H1 (cell line): ENCODE data around the gene BCAS1. TPM values are rescaled to one million over a fixed set of nuclear protein-coding genes. Genes with fewer than 3 reads are reported as not detected.

ENCODE experiments used
- CTCF ChIA-PET: fragments of 300-600 bp; sonication (Branson Sonifier 250); formaldehyde crosslinking; loops from one replicate; lab custom pipeline; 2021; ENCODE audit not compliant: partially characterized antibody; lab: Charles Lee
- POLR2A ChIA-PET: fragments of 300-600 bp; sonication (Branson Sonifier 250); formaldehyde crosslinking; loops from one replicate; lab custom pipeline; 2021; ENCODE audit warnings: inconsistent platforms; ENCODE audit not compliant: partially characterized antibody; lab: Charles Lee
- DNase-seq, 2 experiments: peaks; one replicate each; pipeline versions ENCODE4 v3.0.0 to v3.0.0-alpha.2; 2010 to 2022; ENCODE audit warnings: low spot score in 2 of 2, low read depth in 1 of 2, mixed read lengths in 1 of 2
- FAIRE-seq: peaks from 2 replicates; lab custom pipeline; 2011; peaks lifted over from hg19 to GRCh38; lab: Jason Lieb, UNC
- H2AFZ ChIP-seq: 2 replicates; pipeline ENCODE4 v1.8.1; 2012; ENCODE audit warnings: low read length, inconsistent platforms
- H2AK5ac ChIP-seq: 2 replicates; pipeline ENCODE4 v1.6.1; 2013; ENCODE audit warnings: low read depth, low read length
- H2BK120ac ChIP-seq: replicated peaks from 2 replicates; pipeline ENCODE3; 2013; ENCODE audit warnings: low read depth, low read length, inconsistent platforms
- H2BK12ac ChIP-seq: 2 replicates; pipeline ENCODE4 v1.6.1; 2013; ENCODE audit warnings: low read depth, low read length
- H2BK15ac ChIP-seq: 2 replicates; pipeline ENCODE4 v1.6.1; 2013; ENCODE audit warnings: low read length
- H2BK20ac ChIP-seq: 2 replicates; pipeline ENCODE4 v1.6.1; 2013; ENCODE audit warnings: low read length
- H2BK5ac ChIP-seq: 2 replicates; pipeline ENCODE4 v1.6.1; 2013; ENCODE audit warnings: low read depth, low read length
- H3K14ac ChIP-seq: 2 replicates; pipeline ENCODE4 v1.6.1; 2013; ENCODE audit warnings: inconsistent platforms; ENCODE audit not compliant: insufficient read length
- H3K18ac ChIP-seq: 2 replicates; pipeline ENCODE4 v1.6.1; 2013; ENCODE audit warnings: low read length; ENCODE audit errors: extremely low read depth
- H3K23ac ChIP-seq: 2 replicates; pipeline ENCODE4 v1.6.1; 2013; ENCODE audit warnings: inconsistent platforms; ENCODE audit not compliant: insufficient read length
- H3K23me2 ChIP-seq: 2 replicates; pipeline ENCODE4 v1.6.1; 2013; ENCODE audit warnings: low read depth, low read length
- H3K27ac ChIP-seq: 2 replicates; pipeline ENCODE4 v1.6.1; 2011; ENCODE audit warnings: low read depth, low read length, inconsistent platforms
- H3K27me3 ChIP-seq, 4 experiments: replicated peaks in 1 of 4; 1 replicate in 1 of 4; 2 replicates in 3 of 4; pipeline versions ENCODE4 v1.6.1 to v1.8.1; 2011 to 2013; ENCODE audit warnings: low read length in 3 of 4, mild to moderate bottlenecking in 3 of 4, inconsistent platforms in 2 of 4, mixed read lengths in 2 of 4, moderate library complexity in 1 of 4; ENCODE audit not compliant: control insufficient read depth in 3 of 4, insufficient read depth in 3 of 4; ENCODE audit errors: extremely low read depth in 1 of 4
- H3K36me3 ChIP-seq, 4 experiments: 2 replicates each; pipeline versions ENCODE4 v1.6.1 to v1.8.1; 2011 to 2013; ENCODE audit warnings: mild to moderate bottlenecking in 4 of 4, low read length in 3 of 4, moderate library complexity in 2 of 4, control low read depth in 1 of 4, inconsistent platforms in 1 of 4; ENCODE audit not compliant: insufficient read depth in 4 of 4, control insufficient read depth in 2 of 4
- H3K4ac ChIP-seq: replicated peaks from 2 replicates; pipeline ENCODE3; 2013; ENCODE audit warnings: low read length, low read depth, mixed read lengths, inconsistent platforms; ENCODE audit not compliant: insufficient read length
- H3K4me1 ChIP-seq, 4 experiments: replicated peaks in 1 of 4; 1 replicate in 1 of 4; 2 replicates in 3 of 4; pipeline versions ENCODE4 v1.6.1 to v1.8.1; 2011 to 2013; ENCODE audit warnings: low read length in 3 of 4, inconsistent platforms in 2 of 4, mixed read lengths in 1 of 4; ENCODE audit not compliant: insufficient read depth in 4 of 4, control insufficient read depth in 3 of 4
- H3K4me2 ChIP-seq, 2 experiments: 2 replicates each; pipeline versions ENCODE4 v1.6.1 to v1.8.1; 2011 to 2013; ENCODE audit warnings: low read depth in 2 of 2, low read length in 2 of 2, control low read depth in 1 of 2, inconsistent platforms in 1 of 2, mild to moderate bottlenecking in 1 of 2; ENCODE audit not compliant: insufficient read depth in 1 of 2
- H3K4me3 ChIP-seq, 4 experiments: fragments of 200-600, 300-600 bp in 1 of 4; sonication (generic), shearing (Covaris generic), sonication (Bioruptor Twin) in 1 of 4; 2 replicates each; pipeline versions ENCODE4 v1.5.1 to v1.8.1; 2011 to 2016; ENCODE audit warnings: low read length in 4 of 4, low read depth in 3 of 4, control low read depth in 2 of 4, inconsistent platforms in 2 of 4, mild to moderate bottlenecking in 2 of 4, mixed read lengths in 1 of 4, moderate library complexity in 1 of 4; ENCODE audit not compliant: insufficient read depth in 2 of 4; ENCODE audit errors: extremely low read depth in 1 of 4
- H3K56ac ChIP-seq: replicated peaks from 2 replicates; pipeline ENCODE3; 2013; ENCODE audit warnings: low read depth, mild to moderate bottlenecking, mixed read lengths, low read length, inconsistent platforms; ENCODE audit not compliant: insufficient read length
- H3K79me1 ChIP-seq: 2 replicates; pipeline ENCODE4 v1.6.1; 2013; ENCODE audit warnings: low read depth, low read length, control low read depth
- H3K79me2 ChIP-seq, 2 experiments: 2 replicates each; pipeline versions ENCODE4 v1.6.1 to v1.8.1; 2012 to 2013; ENCODE audit warnings: low read length in 2 of 2, mild to moderate bottlenecking in 2 of 2, inconsistent platforms in 1 of 2; ENCODE audit not compliant: insufficient read depth in 2 of 2, control insufficient read depth in 1 of 2
- H3K9ac ChIP-seq, 4 experiments: replicated peaks in 1 of 4; 1 replicate in 1 of 4; 2 replicates in 3 of 4; pipeline versions ENCODE4 v1.6.1 to v1.8.1; 2011 to 2013; ENCODE audit warnings: low read depth in 3 of 4, low read length in 3 of 4, control low read depth in 2 of 4, mild to moderate bottlenecking in 2 of 4, moderate library complexity in 2 of 4, inconsistent platforms in 1 of 4; ENCODE audit errors: extremely low read depth in 1 of 4
- H3K9me3 ChIP-seq, 2 experiments: 2 replicates each; pipeline versions ENCODE4 v1.6.1 to v1.8.1; 2012 to 2013; ENCODE audit warnings: mild to moderate bottlenecking in 2 of 2, moderate library complexity in 2 of 2, control low read depth in 1 of 2, inconsistent platforms in 1 of 2, low read depth in 1 of 2, low read length in 1 of 2, mixed read lengths in 1 of 2; ENCODE audit not compliant: insufficient read depth in 2 of 2
- H4K20me1 ChIP-seq, 2 experiments: replicated peaks in 1 of 2; 2 replicates each; pipeline versions ENCODE3 to v1.8.1; 2011 to 2013; ENCODE audit warnings: inconsistent platforms in 2 of 2, low read length in 2 of 2, mild to moderate bottlenecking in 1 of 2; ENCODE audit not compliant: insufficient read depth in 2 of 2, control insufficient read depth in 1 of 2
- H4K5ac ChIP-seq: 2 replicates; pipeline ENCODE4 v1.6.1; 2013; ENCODE audit warnings: low read length, low read depth, mixed read lengths, inconsistent platforms; ENCODE audit not compliant: insufficient read length
- H4K8ac ChIP-seq: 2 replicates; pipeline ENCODE4 v1.8.0; 2013; ENCODE audit warnings: mild to moderate bottlenecking, moderate library complexity, low read length, inconsistent platforms; ENCODE audit not compliant: insufficient read depth; ENCODE audit errors: extremely low read depth
- H4K91ac ChIP-seq: replicated peaks from 2 replicates; pipeline ENCODE3; 2013; ENCODE audit warnings: low read length, mixed read lengths, inconsistent platforms; ENCODE audit not compliant: insufficient read length
- ASH2L ChIP-seq: fragments of 200-600, 300-600 bp; sonication (generic); IDR thresholded peaks from one replicate; pipeline ENCODE4 v1.7.1; 2017; ENCODE audit warnings: low read length
- BRCA1 ChIP-seq: IDR thresholded peaks from 2 replicates; pipeline ENCODE4 v1.6.1; 2012; ENCODE audit warnings: low read depth, low read length, improper control_type of control experiment
- E2F6 ChIP-seq: IDR thresholded peaks from 2 replicates; pipeline ENCODE4 v1.6.1; 2012; ENCODE audit warnings: inconsistent platforms
- FOSL1 ChIP-seq: IDR thresholded peaks from 2 replicates; pipeline ENCODE4 v1.6.1; 2011; ENCODE audit warnings: mild to moderate bottlenecking, low read depth, low read length, moderate library complexity; ENCODE audit not compliant: insufficient read depth
- JUND ChIP-seq: IDR thresholded peaks from 2 replicates; pipeline ENCODE4 v1.6.1; 2011; ENCODE audit warnings: mild to moderate bottlenecking, improper control_type of control experiment, low read length
- KDM4A ChIP-seq: IDR thresholded peaks from one replicate; pipeline ENCODE4 v1.7.1; 2012; ENCODE audit warnings: low read depth, mild to moderate bottlenecking, moderate library complexity, low read length, inconsistent platforms; ENCODE audit not compliant: severe bottlenecking
- PHF8 ChIP-seq: fragments of 200-600 bp; sonication (generic); conservative IDR thresholded peaks from 2 replicates; pipeline ENCODE4 v1.7.1; 2012; ENCODE audit warnings: low read depth, mild to moderate bottlenecking, inconsistent platforms, low read length, moderate library complexity
- POLR2A ChIP-seq, 2 experiments: IDR thresholded peaks; 1 replicate in 1 of 2; 2 replicates in 1 of 2; pipeline ENCODE4 v1.6.1; 2011; ENCODE audit warnings: low read depth in 2 of 2, low read length in 2 of 2, mild to moderate bottlenecking in 2 of 2; ENCODE audit errors: control extremely low read depth in 1 of 2
- SIN3A ChIP-seq, 2 experiments: IDR thresholded peaks in 1 of 2; conservative IDR thresholded peaks in 1 of 2; 2 replicates each; pipeline ENCODE4 v1.6.1; 2011 to 2012; ENCODE audit warnings: low read length in 2 of 2, improper control_type of control experiment in 1 of 2, low read depth in 1 of 2, mild to moderate bottlenecking in 1 of 2
- SIX5 ChIP-seq: IDR thresholded peaks from 2 replicates; pipeline ENCODE4 v1.6.1; 2011; ENCODE audit warnings: mild to moderate bottlenecking, low read depth, low read length
- SP2 ChIP-seq: IDR thresholded peaks from 2 replicates; pipeline ENCODE4 v1.6.1; 2012; ENCODE audit warnings: mild to moderate bottlenecking, low read length, inconsistent platforms
- TCF12 ChIP-seq: IDR thresholded peaks from 2 replicates; pipeline ENCODE4 v1.6.1; 2011; ENCODE audit warnings: low read depth, mild to moderate bottlenecking, low read length
- TEAD4 ChIP-seq: IDR thresholded peaks from 2 replicates; pipeline ENCODE4 v1.6.1; 2012; ENCODE audit warnings: low read depth, low read length, inconsistent platforms, mixed read lengths
- YY1 ChIP-seq: IDR thresholded peaks from 2 replicates; pipeline ENCODE4 v1.6.1; 2011; ENCODE audit warnings: low read depth, mild to moderate bottlenecking, low read length
- WGBS, 2 experiments: shearing (Covaris generic) in 1 of 2; methylation state at CpG; one replicate each; pipeline versions ENCODE4 v1.1.6 to v1.1.7; 2013 to 2015; ENCODE audit warnings: low lambda C conversion rate in 2 of 2, mixed read lengths in 2 of 2, inconsistent platforms in 1 of 2, low coverage in 1 of 2, missing lambda C conversion rate in 1 of 2; ENCODE audit not compliant: insufficient replicate concordance in 2 of 2, insufficient coverage in 1 of 2, insufficient read length in 1 of 2; ENCODE audit errors: extremely low coverage in 1 of 2, missing lambda C conversion rate in 1 of 2; 5-methylcytosine and 5-hydroxymethylcytosine counted together
- polyA plus RNA-seq, 7 experiments: library from polyadenylated mRNA; depleted of rRNA in 3 of 7; stranded (reverse) in 5 of 7; unstranded in 2 of 7; fragments of >200 nt in 5 of 7; fragments of 200-250 nt in 2 of 7; gene quantifications; 1 replicate in 5 of 7; 2 replicates in 1 of 7; 4 replicates in 1 of 7; pipeline versions ENCODE4 v1.2.1 to v1.2.3, GENCODE V29; 2011 to 2013; ENCODE audit warnings: missing spikeins in 2 of 7, mixed read lengths in 2 of 7
- total RNA-seq: library from RNA; stranded (reverse); fragmentation: NEBNext Ultra II Directional; extraction: Animal tissue kit (Norgen Biotek cat#: 25700); gene quantifications from 2 replicates; pipeline ENCODE4 v1.2.1, GENCODE V29; 2021
- TF ChIP-seq, protein P1 (sequence below): IDR thresholded peaks from 2 replicates; pipeline ENCODE4 v1.6.1; 2011; ENCODE audit warnings: low read depth, mild to moderate bottlenecking, low read length; ENCODE audit not compliant: insufficient read depth

BCAS1 gene
- total and polyA plus RNA-seq, 2 of the 8 experiments (the other 6 are each of a cell fraction or from before 2014, with no cell fraction given) = 0.06 to 0.19 TPM

- Histone ChIP-seq H3K79me2 (no peaks in the 10 kb centered on the region), H3K4me3 (no peak overlapping the region), H3K36me3 (no peaks in the 10 kb centered on the region), H2BK12ac (no peak overlapping the region), H2AK5ac (no peak overlapping the region), H4K20me1 (no peaks in the 10 kb centered on the region), H4K8ac (no peak overlapping the region), H3K9me3 (no peaks in the 10 kb centered on the region), H3K27me3 (no peaks in the 10 kb centered on the region), H4K91ac (no peak overlapping the region), H2BK5ac (no peak overlapping the region), H3K23ac (no peak overlapping the region), H2BK120ac (no peak overlapping the region), H2BK15ac (no peak overlapping the region), H3K9ac (no peak overlapping the region), H3K79me1 (no peaks in the 10 kb centered on the region), H3K14ac (no peak overlapping the region), H3K56ac (no peak overlapping the region), H3K18ac (no peak overlapping the region), H3K27ac (no peak overlapping the region), H3K23me2 (no peaks in the 10 kb centered on the region), H3K4me1 (no peaks in the 10 kb centered on the region), H3K4me2 (no peak overlapping the region), H4K5ac (no peak overlapping the region), H2AFZ (no peak overlapping the region), H3K4ac (no peak overlapping the region), H2BK20ac (no peak overlapping the region)
- DNase-seq (no peak), FAIRE-seq (no peak)
- ChIA-PET CTCF (interaction anchor here (1.6 kb wide), 1 partner anchor 98 kb away, joined by 5 read pairs; no protein-coding TSS in a partner anchor), POLR2A (no interaction called here)
- 94% methylated on average over 4 of the region's 4 CpGs; no CpG with 5 or more reads in 1 of the 2 experiments for WGBS, 2 experiments
- TF ChIP-seq E2F6 (no peak), KDM4A (no peak), YY1 (no peak), TEAD4 (no peak), PHF8 (no peak), JUND (no peak), SIX5 (no peak), FOSL1 (no peak), BRCA1 (no peak), TCF12 (no peak), ASH2L (no peak), SIN3A (conservative IDR thresholded peaks at IDR 0.05 in 1 of 2, IDR thresholded peaks at IDR 0.05 in 1 of 2; ENCODE audit: low read depth in 1 of 2, low read length in 2 of 2) (no peak), SP2 (no peak), POLR2A (IDR thresholded peaks at IDR 0.05; ENCODE audit: control extremely low read depth in 1 of 2, low read depth in 2 of 2, low read length in 2 of 2) (no peak)
- TF ChIP-seq, protein P1, sequence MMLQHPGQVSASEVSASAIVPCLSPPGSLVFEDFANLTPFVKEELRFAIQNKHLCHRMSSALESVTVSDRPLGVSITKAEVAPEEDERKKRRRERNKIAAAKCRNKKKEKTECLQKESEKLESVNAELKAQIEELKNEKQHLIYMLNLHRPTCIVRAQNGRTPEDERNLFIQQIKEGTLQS = no peak
Measured at GRCh38 chr20:54005524-54005923, 64.9 kb downstream of the BCAS1 start.
